Glutamatergic neuron (in vitro differentiated cells): ENCODE results near the gene WASF2. TPM values are rescaled to one million over a fixed set of nuclear protein-coding genes. Genes with fewer than 3 reads are reported as not detected.
A peak's percentile ranks its signal among the peaks of the same experiment; 100 is the strongest.

ENCODE experiments used
- DNase-seq: peaks from one replicate; pipeline ENCODE4 v3.0.0; 2022
- H3K27ac Mint-ChIP-seq: one replicate; pipeline ENCODE4 v1.8.0; 2020; ENCODE audit warnings: mild to moderate bottlenecking, mixed read lengths, inconsistent platforms; ENCODE audit not compliant: unreplicated experiment
- H3K27me3 Mint-ChIP-seq: one replicate; pipeline ENCODE4 v1.8.0; 2020; ENCODE audit warnings: mild to moderate bottlenecking, moderate library complexity, mixed read lengths, inconsistent platforms; ENCODE audit not compliant: unreplicated experiment
- H3K36me3 Mint-ChIP-seq: one replicate; pipeline ENCODE4 v1.8.0; 2020; ENCODE audit warnings: mild to moderate bottlenecking, mixed read lengths, inconsistent platforms; ENCODE audit not compliant: unreplicated experiment
- H3K4me1 Mint-ChIP-seq: one replicate; pipeline ENCODE4 v1.8.0; 2020; ENCODE audit warnings: mild to moderate bottlenecking, low read depth, mixed read lengths, inconsistent platforms; ENCODE audit not compliant: unreplicated experiment
- H3K4me3 Mint-ChIP-seq: one replicate; pipeline ENCODE4 v1.8.0; 2020; ENCODE audit warnings: mild to moderate bottlenecking, mixed read lengths, inconsistent platforms; ENCODE audit not compliant: unreplicated experiment
- H3K9me3 Mint-ChIP-seq: one replicate; pipeline ENCODE4 v1.8.0; 2020; ENCODE audit warnings: mild to moderate bottlenecking, moderate library complexity, mixed read lengths, inconsistent platforms; ENCODE audit not compliant: unreplicated experiment
- total RNA-seq: library from RNA; stranded (reverse); fragmentation: NEBNext Ultra II Directional; extraction: Animal tissue kit (Norgen Biotek cat#: 25700); gene quantifications from one replicate; pipeline ENCODE4 v1.2.1, GENCODE V29; 2021; ENCODE audit not compliant: unreplicated experiment
- TF ChIP-seq, protein P1 (sequence below): fragments of 200-600 bp; sonication (generic); IDR thresholded peaks from one replicate; pipeline ENCODE4 v1.5.0; 2021; ENCODE audit not compliant: partially characterized antibody, unreplicated experiment

The WASF2 gene
- total RNA-seq, 1 donor from 2014 or later: 47.0 TPM

DNA sequence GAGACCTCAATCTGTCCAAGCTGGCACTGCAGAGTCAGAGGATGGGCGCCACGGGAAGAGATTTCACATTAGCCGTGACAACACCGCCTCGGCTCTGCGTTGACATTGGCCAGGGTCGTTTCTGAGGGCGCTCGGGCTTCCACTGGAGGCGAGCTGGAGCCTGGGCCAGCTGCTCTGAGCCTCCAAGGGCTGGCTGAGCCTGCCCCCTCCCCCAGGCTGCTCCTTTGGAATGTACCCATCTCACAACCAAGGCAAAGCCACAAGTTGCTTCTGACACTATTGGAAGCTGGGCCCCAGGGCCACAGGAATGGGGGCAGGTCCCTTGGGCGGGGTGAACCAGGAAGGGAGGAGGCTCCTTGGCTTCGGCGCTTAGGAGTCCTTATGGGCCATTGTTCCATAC lies 84.9 kb downstream of the WASF2 start:
- TF ChIP-seq, protein P1, sequence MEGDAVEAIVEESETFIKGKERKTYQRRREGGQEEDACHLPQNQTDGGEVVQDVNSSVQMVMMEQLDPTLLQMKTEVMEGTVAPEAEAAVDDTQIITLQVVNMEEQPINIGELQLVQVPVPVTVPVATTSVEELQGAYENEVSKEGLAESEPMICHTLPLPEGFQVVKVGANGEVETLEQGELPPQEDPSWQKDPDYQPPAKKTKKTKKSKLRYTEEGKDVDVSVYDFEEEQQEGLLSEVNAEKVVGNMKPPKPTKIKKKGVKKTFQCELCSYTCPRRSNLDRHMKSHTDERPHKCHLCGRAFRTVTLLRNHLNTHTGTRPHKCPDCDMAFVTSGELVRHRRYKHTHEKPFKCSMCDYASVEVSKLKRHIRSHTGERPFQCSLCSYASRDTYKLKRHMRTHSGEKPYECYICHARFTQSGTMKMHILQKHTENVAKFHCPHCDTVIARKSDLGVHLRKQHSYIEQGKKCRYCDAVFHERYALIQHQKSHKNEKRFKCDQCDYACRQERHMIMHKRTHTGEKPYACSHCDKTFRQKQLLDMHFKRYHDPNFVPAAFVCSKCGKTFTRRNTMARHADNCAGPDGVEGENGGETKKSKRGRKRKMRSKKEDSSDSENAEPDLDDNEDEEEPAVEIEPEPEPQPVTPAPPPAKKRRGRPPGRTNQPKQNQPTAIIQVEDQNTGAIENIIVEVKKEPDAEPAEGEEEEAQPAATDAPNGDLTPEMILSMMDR: no peak
- Mint-ChIP-seq H3K36me3 (no peaks in the 10 kb centered on the region), H3K4me3 (no peak overlapping the region), H3K27me3 (peaks cover 5% of the 10 kb centered on the region), H3K4me1 (peaks cover 15% of the 10 kb centered on the region), H3K27ac (no peak overlapping the region), H3K9me3 (peaks cover 2% of the 10 kb centered on the region)
- peak; percentile 35 for DNase-seq

GRCh38 chr1:27403931-27404330 lies 86.0 kb downstream of the WASF2 start:
- Mint-ChIP-seq H3K9me3 (peaks cover 2% of the 10 kb centered on the region), H3K36me3 (no peaks in the 10 kb centered on the region), H3K4me3 (no peak overlapping the region), H3K4me1 (peaks cover 20% of the 10 kb centered on the region), H3K27me3 (peaks cover 5% of the 10 kb centered on the region), H3K27ac (peak overlapping the region; percentile 15)
- TF ChIP-seq, protein P1: no peak
- DNase-seq: no peak

DNA sequence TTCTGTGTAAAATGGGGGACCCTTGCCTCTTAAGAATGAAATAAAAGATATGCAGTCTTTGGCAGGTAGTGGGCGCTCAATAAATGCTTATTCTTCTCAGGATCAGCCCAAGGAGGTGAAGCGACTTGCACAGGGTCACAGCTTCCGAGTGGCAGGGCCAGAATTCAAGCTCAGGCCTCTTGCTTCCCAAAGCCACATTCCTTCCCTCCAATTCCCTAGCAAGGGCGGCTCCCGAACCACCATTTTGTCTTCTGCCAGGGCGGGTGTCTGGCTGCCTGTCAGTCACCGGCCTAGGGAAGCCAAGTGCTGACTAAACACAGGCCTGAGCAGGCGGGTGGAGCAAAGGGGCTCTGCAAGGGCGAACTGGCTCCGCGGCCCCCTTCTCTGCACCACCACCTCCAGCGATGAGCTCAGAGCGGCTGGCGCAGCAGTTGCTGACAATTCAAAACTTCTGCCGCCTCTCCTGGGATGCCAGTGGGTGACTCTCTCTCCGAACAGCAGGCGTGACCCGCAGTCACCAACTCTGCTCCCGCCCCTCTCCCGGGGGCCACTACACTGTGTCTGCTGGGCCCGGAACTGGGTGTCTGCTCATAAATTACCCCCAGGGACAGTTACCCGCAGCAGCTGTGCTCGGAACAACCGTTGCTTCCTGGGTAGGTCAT lies 86.8 kb downstream of the WASF2 start:
- H3K4me1 Mint-ChIP-seq: peaks cover 21% of the 10 kb centered on the region
- no peaks in the 10 kb centered on the region for H3K36me3 Mint-ChIP-seq
- H3K4me3 Mint-ChIP-seq: no peak overlapping the region
- DNase-seq: no peak
- peaks cover 5% of the 10 kb centered on the region for H3K27me3 Mint-ChIP-seq
- peak overlapping the region; percentile 43 for H3K27ac Mint-ChIP-seq
- TF ChIP-seq, protein P1: no peak
- H3K9me3 Mint-ChIP-seq: peaks cover 2% of the 10 kb centered on the region

GRCh38 chr1:27402349-27402754 lies 87.6 kb downstream of the WASF2 start:
- Mint-ChIP-seq H3K27me3 (peaks cover 5% of the 10 kb centered on the region), H3K4me1 (peaks cover 22% of the 10 kb centered on the region), H3K36me3 (no peaks in the 10 kb centered on the region), H3K4me3 (no peak overlapping the region), H3K9me3 (peaks cover 2% of the 10 kb centered on the region), H3K27ac (no peak overlapping the region)
- DNase-seq: no peak
- TF ChIP-seq, protein P1: no peak

DNA sequence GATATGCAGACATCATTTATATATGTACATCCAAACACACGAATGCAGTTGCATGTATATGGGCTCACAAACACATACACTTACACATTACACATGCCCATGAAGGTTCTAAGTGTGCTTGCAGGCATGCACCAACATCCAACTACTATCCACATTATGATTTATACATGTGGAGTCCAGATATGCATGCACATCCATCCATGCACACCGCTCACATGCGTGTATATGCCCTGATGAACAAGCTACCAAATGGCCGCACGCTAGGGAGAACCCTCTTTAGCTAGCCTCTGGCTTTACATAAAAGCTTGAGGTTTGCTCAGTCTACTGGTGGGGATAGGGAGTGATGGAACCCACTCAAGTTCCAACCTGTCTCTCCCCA lies 89.0 kb downstream of the WASF2 start:
- peaks cover 7% of the 10 kb centered on the region for H3K27me3 Mint-ChIP-seq
- TF ChIP-seq, protein P1: no peak
- peaks cover 2% of the 10 kb centered on the region for H3K9me3 Mint-ChIP-seq
- H3K27ac Mint-ChIP-seq: no peak overlapping the region
- H3K4me1 Mint-ChIP-seq: peaks cover 17% of the 10 kb centered on the region
- H3K36me3 Mint-ChIP-seq: no peaks in the 10 kb centered on the region
- no peak overlapping the region for H3K4me3 Mint-ChIP-seq
- DNase-seq: no peak
